Endothelial cell of umbilical vein (primary cell): ENCODE data around the gene GGPS1. TPM values are rescaled to one million over a fixed set of nuclear protein-coding genes. Genes with fewer than 3 reads are reported as not detected.

Experiments used
- BruUV-seq: library from RNA; stranded (reverse); fragments of 400-500 nt; replicated peaks from 2 replicates; lab custom pipeline; 2021; lab: Mats Ljungman, UMichigan
- CTCF ChIA-PET: fragments of 300-600, 350-600 bp; sonication (Branson Sonifier 250); formaldehyde crosslinking; loops from one replicate; lab custom pipeline; 2021; ENCODE audit warnings: antibody characterized with exemption, inconsistent platforms; lab: Charles Lee
- POLR2A ChIA-PET: fragments of 300-600, 350-600 bp; sonication (Branson Sonifier 250); formaldehyde crosslinking; loops from one replicate; lab custom pipeline; 2021; ENCODE audit warnings: antibody characterized with exemption, inconsistent platforms; lab: Charles Lee
- DNase-seq: peaks from one replicate; pipeline ENCODE4 v3.0.0-alpha.2; 2011; ENCODE audit warnings: low read depth, low spot score
- FAIRE-seq: peaks from 2 replicates; lab custom pipeline; 2011; peaks lifted over from hg19 to GRCh38; lab: Jason Lieb, UNC
- H2AFZ ChIP-seq: 2 replicates; pipeline ENCODE4 v1.6.0; 2012; ENCODE audit warnings: low read depth, low read length, control low read depth, inconsistent platforms
- H3K27ac ChIP-seq: 2 replicates; pipeline ENCODE4 v1.5.1; 2011; ENCODE audit warnings: low read depth, mild to moderate bottlenecking, control low read depth, low read length, moderate library complexity; ENCODE audit not compliant: insufficient read depth
- H3K27me3 ChIP-seq, 2 experiments: 2 replicates each; pipeline versions ENCODE4 v1.6.0 to v1.6.1; 2011; ENCODE audit warnings: low read length in 2 of 2, mixed read lengths in 1 of 2; ENCODE audit not compliant: control insufficient read depth in 2 of 2, insufficient read depth in 2 of 2
- H3K36me3 ChIP-seq, 2 experiments: 2 replicates in 1 of 2; 3 replicates in 1 of 2; pipeline ENCODE4 v1.5.1; 2011; ENCODE audit warnings: low read length in 2 of 2, mild to moderate bottlenecking in 1 of 2, moderate library complexity in 1 of 2; ENCODE audit not compliant: control insufficient read depth in 2 of 2, insufficient read depth in 2 of 2; ENCODE audit errors: extremely low read depth in 1 of 2
- H3K4me1 ChIP-seq: 3 replicates; pipeline ENCODE4 v1.5.1; 2011; ENCODE audit warnings: mild to moderate bottlenecking, low read length; ENCODE audit not compliant: control insufficient read depth, insufficient read depth; ENCODE audit errors: extremely low read depth
- H3K4me2 ChIP-seq: 2 replicates; pipeline ENCODE4 v1.6.1; 2011; ENCODE audit warnings: low read length, control low read depth, mixed read lengths; ENCODE audit not compliant: insufficient read depth
- H3K4me3 ChIP-seq, 3 experiments: fragments of 200-600 bp in 1 of 3; sonication (generic), shearing (Covaris generic) in 1 of 3; replicated peaks in 1 of 3; 2 replicates each; pipeline ENCODE4 v1.5.1; 2011 to 2016; ENCODE audit warnings: control low read depth in 3 of 3, low read length in 3 of 3, mild to moderate bottlenecking in 2 of 3, inconsistent platforms in 1 of 3, low read depth in 1 of 3, moderate library complexity in 1 of 3; ENCODE audit not compliant: insufficient read depth in 1 of 3
- H3K79me2 ChIP-seq: 2 replicates; pipeline ENCODE4 v1.6.0; 2012; ENCODE audit warnings: low read length, inconsistent platforms; ENCODE audit not compliant: control insufficient read depth, insufficient read depth
- H3K9ac ChIP-seq: replicated peaks from 2 replicates; pipeline ENCODE3; 2011; ENCODE audit warnings: low read length, control low read depth; ENCODE audit not compliant: insufficient read depth; ENCODE audit errors: extremely low read depth
- H3K9me1 ChIP-seq: replicated peaks from 3 replicates; pipeline ENCODE4 v1.6.0; 2011; ENCODE audit warnings: mild to moderate bottlenecking, low read length; ENCODE audit not compliant: control insufficient read depth, insufficient read depth; ENCODE audit errors: extremely low read depth
- H3K9me3 ChIP-seq: replicated peaks from 2 replicates; pipeline ENCODE4 v1.5.1; 2012; ENCODE audit warnings: low read length, inconsistent platforms; ENCODE audit not compliant: control insufficient read depth, insufficient read depth
- H4K20me1 ChIP-seq: replicated peaks from 2 replicates; pipeline ENCODE3; 2011; ENCODE audit warnings: mild to moderate bottlenecking, low read length; ENCODE audit not compliant: control insufficient read depth, insufficient read depth; ENCODE audit errors: extremely low read depth
- CTCF ChIP-seq, 2 donors: IDR thresholded peaks; 1 replicate in 1 of 2; 2 replicates in 1 of 2; pipeline ENCODE4 v1.5.1; 2011; ENCODE audit warnings: low read length in 2 of 2, mild to moderate bottlenecking in 2 of 2, moderate library complexity in 2 of 2, control low read depth in 1 of 2, inconsistent platforms in 1 of 2, low read depth in 1 of 2; ENCODE audit not compliant: insufficient read depth in 1 of 2; ENCODE audit errors: extremely low read depth in 1 of 2
- EZH2 ChIP-seq: IDR thresholded peaks from 2 replicates; pipeline ENCODE4 v1.6.1; 2012; ENCODE audit warnings: borderline replicate concordance, low read depth, mild to moderate bottlenecking, moderate library complexity, low read length, inconsistent platforms; ENCODE audit not compliant: severe bottlenecking
- FOS ChIP-seq: IDR thresholded peaks from 2 replicates; pipeline ENCODE4 v1.6.1; 2011; ENCODE audit warnings: mild to moderate bottlenecking, low read length, moderate library complexity, borderline replicate concordance; ENCODE audit not compliant: insufficient read depth
- GATA2 ChIP-seq: IDR thresholded peaks from 2 replicates; pipeline ENCODE4 v1.7.0; 2011; ENCODE audit warnings: low read depth, mild to moderate bottlenecking, moderate library complexity, mixed read lengths, low read length; ENCODE audit not compliant: insufficient read length, insufficient read depth
- JUN ChIP-seq: IDR thresholded peaks from 2 replicates; pipeline ENCODE4 v1.6.1; 2011; ENCODE audit warnings: borderline replicate concordance, low read depth; ENCODE audit not compliant: insufficient read length, insufficient read depth
- MAX ChIP-seq: IDR thresholded peaks from 2 replicates; pipeline ENCODE4 v1.6.1; 2011; ENCODE audit not compliant: insufficient read depth, insufficient read length
- MYC ChIP-seq: IDR thresholded peaks from one replicate; pipeline ENCODE4 v1.6.1; 2011; ENCODE audit warnings: mild to moderate bottlenecking, low read depth, low read length
- POLR2A ChIP-seq: IDR thresholded peaks from 2 replicates; pipeline ENCODE4 v1.6.1; 2012; ENCODE audit warnings: low read depth, mild to moderate bottlenecking, control low read depth, low read length
- POLR2AphosphoS5 ChIP-seq: IDR thresholded peaks from 2 replicates; pipeline ENCODE4 v1.6.1; 2012; ENCODE audit warnings: low read depth, mild to moderate bottlenecking, control low read depth, low read length, moderate library complexity; ENCODE audit not compliant: insufficient read depth
- dilution Hi-C: fragments of 300-500 bp; cut with MboI; formaldehyde crosslinking; loops from one replicate; pipeline ENCODE4 v1.15.0; 2019; ENCODE audit warnings: low sequenced_read_pairs; ENCODE audit not compliant: extremely low pct_ligation_motif_present
- intact Hi-C: fragments of 100-400 bp; cut with micrococcal nuclease; formaldehyde crosslinking; loops from one replicate; pipeline ENCODE4 v1.10.0; 2022
- polyA plus RNA-seq, 4 experiments: library from polyadenylated mRNA; depleted of rRNA in 3 of 4; stranded (reverse) in 3 of 4; unstranded in 1 of 4; fragments of >200 nt; gene quantifications; 2 replicates each; pipeline versions ENCODE4 v1.2.1 to v1.2.3, GENCODE V29; 2011 to 2012; ENCODE audit warnings: missing spikeins in 1 of 4
- total RNA-seq: library from RNA; stranded (reverse); gene quantifications from 2 replicates; pipeline ENCODE4 v1.2.3, GENCODE V29; 2021

The GGPS1 gene
- total and polyA plus RNA-seq, 2 donors (not counting 3 experiments of a cell fraction or from before 2014, with no cell fraction given) = 10.7 to 29.5 TPM

GRCh38 chr1:235284231-235284769 lies 44.1 kb upstream of the GGPS1 start:
- no peak overlapping the region for H3K27ac ChIP-seq
- FAIRE-seq (no peak), DNase-seq (no peak)
- BruUV-seq = no TSS peak
- dilution Hi-C loops (no loop called here), intact Hi-C loops (no loop called here)
- no peak overlapping the region for H3K9ac ChIP-seq
- H3K4me3 ChIP-seq = no peak overlapping the region
- H3K9me3 ChIP-seq = no peaks in the 10 kb centered on the region
- peaks cover 90% of the 10 kb centered on the region for H3K79me2 ChIP-seq
- peaks cover 5% of the 10 kb centered on the region for H3K9me1 ChIP-seq
- H3K4me2 ChIP-seq = no peak overlapping the region
- no peak overlapping the region for H2AFZ ChIP-seq
- H4K20me1 ChIP-seq = peaks cover 23% of the 10 kb centered on the region
- no peak for TF ChIP-seq GATA2
- TF ChIP-seq MYC = no peak
- no peak for TF ChIP-seq MAX
- no peak for TF ChIP-seq EZH2
- TF ChIP-seq JUN = no peak
- TF ChIP-seq CTCF (IDR thresholded peaks at IDR 0.05; ENCODE audit: extremely low read depth in 1 of 2, insufficient read depth in 1 of 2, low read depth in 1 of 2, low read length in 2 of 2) = no peak
- TF ChIP-seq POLR2A = no peak
- no peak for TF ChIP-seq POLR2AphosphoS5
- no peak for TF ChIP-seq FOS
- H3K27me3 ChIP-seq = no peaks in the 10 kb centered on the region
- POLR2A ChIA-PET = no interaction called here
- no peaks in the 10 kb centered on the region for H3K4me1 ChIP-seq
- no peaks in the 10 kb centered on the region for H3K36me3 ChIP-seq
- CTCF ChIA-PET = no interaction called here
